Esophagus squamous epithelium (tissue), 5 donors: ENCODE results near the gene STMN3. TPM values are rescaled to one million over a fixed set of nuclear protein-coding genes. Genes with fewer than 3 reads are reported as not detected.

ENCODE experiments used
- DNase-seq: peaks from one replicate; lab custom pipeline; 2025; lab: John Stamatoyannopoulos, UW
- H3K27ac ChIP-seq, 4 donors: fragments of 200-600 bp; sonication (generic); one replicate each; pipeline ENCODE4 v1.5.1; 2016 to 2019; ENCODE audit warnings: mild to moderate bottlenecking in 1 of 4
- H3K27me3 ChIP-seq, 4 donors: fragments of 200-600 bp; sonication (generic); 1 replicate in 3 of 4; 2 replicates in 1 of 4; pipeline versions ENCODE4 v1.5.1 to v1.6.0; 2017 to 2021; ENCODE audit warnings: antibody characterized with exemption in 1 of 4
- H3K36me3 ChIP-seq, 3 donors: fragments of 200-600 bp; sonication (generic); one replicate each; pipeline ENCODE4 v1.5.1; 2016 to 2019
- H3K4me1 ChIP-seq, 3 donors: fragments of 200-600 bp; sonication (generic); one replicate each; pipeline ENCODE4 v1.5.1; 2017 to 2019
- H3K4me3 ChIP-seq, 4 donors: fragments of 200-600 bp; sonication (generic); 1 replicate in 3 of 4; 2 replicates in 1 of 4; pipeline ENCODE4 v1.5.1; 2016 to 2019; ENCODE audit warnings: mild to moderate bottlenecking in 2 of 4, moderate library complexity in 1 of 4
- H3K9me3 ChIP-seq, 3 donors: fragments of 200-600 bp; sonication (generic); one replicate each; pipeline ENCODE4 v1.5.1; 2016 to 2019
- CTCF ChIP-seq, 6 experiments: fragments of 450-650 bp in 4 of 6; fragments of 200-600 bp in 2 of 6; sonication (generic) in 2 of 6; IDR thresholded peaks; one replicate each; pipeline ENCODE4 v1.5.1; 2016 to 2019; ENCODE audit warnings: antibody characterized with exemption in 6 of 6, mild to moderate bottlenecking in 4 of 6, moderate library complexity in 4 of 6
- POLR2A ChIP-seq, 4 donors: fragments of 450-650 bp; IDR thresholded peaks; one replicate each; pipeline ENCODE4 v1.6.1; 2017; ENCODE audit warnings: antibody characterized with exemption in 4 of 4, mild to moderate bottlenecking in 4 of 4, moderate library complexity in 3 of 4
- WGBS, 2 donors: methylation state at CpG; one replicate each; pipeline ENCODE4 v1.1.5; 2018; 5-methylcytosine and 5-hydroxymethylcytosine counted together
- intact Hi-C: fragments of 100-400 bp; cut with DNase I; formaldehyde crosslinking; loops from one replicate; pipeline ENCODE4 v1.15.0; 2022
- total RNA-seq, 4 donors: library from RNA; depleted of rRNA; stranded (reverse); fragments of >200 nt; gene quantifications; one replicate each; pipeline ENCODE4 v1.1.0, GENCODE V29; 2016
- donor health status: DM: yes; HTN: yes; CAD: no.

STMN3 gene
- total RNA-seq, 4 donors from 2014 or later = 1.9 to 8.4 (median 4.5) TPM

DNA sequence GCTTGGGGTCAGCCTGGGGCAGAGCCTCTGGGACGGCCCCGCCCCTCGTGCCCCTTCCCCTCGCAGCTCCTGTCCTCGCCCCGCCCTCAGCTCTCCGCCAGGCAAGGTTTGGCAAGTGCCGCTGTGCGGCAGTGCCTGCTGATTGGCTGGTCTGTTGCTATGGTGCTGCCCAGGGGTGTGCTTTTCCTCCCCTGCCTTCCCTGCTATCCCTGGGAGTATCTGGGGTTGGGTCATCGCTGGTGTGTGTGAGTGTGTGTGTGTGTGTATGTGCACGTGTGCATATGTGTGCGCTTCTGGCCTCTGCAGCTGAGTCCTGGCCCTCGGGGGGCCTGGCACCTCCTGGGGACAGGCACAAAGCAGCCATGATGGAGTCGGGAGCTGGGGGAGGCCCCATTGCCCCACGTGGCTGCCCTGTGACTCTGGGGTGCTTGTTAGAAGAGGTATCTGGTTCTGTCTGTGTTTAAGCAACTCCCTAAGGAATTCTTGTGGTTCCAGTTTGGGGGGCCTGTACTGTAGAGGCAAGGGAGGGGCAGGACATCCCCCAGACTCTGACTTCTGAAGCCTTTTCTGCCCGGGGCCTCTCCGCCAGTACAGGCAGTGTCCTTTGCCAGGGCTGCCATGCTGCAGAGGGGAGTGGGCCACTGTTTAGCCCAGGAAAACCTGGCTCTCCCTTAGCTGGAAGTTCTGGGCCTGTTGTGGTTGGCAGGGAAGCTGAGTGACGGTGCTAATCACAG is 11.8 kb upstream of the STMN3 start:
- intact Hi-C loops = no loop called here
- DNase-seq = no peak
- Histone ChIP-seq H3K36me3 (peaks cover 14 to 92% (median 30%) of the 10 kb centered on the region in 3 donors), H3K4me3 (no peak overlapping the region), H3K9me3 (no peaks in the 10 kb centered on the region), H3K27ac (no peak overlapping the region), H3K4me1 (no peaks in the 10 kb centered on the region), H3K27me3 (no peaks in the 10 kb centered on the region)
- 77 to 80% methylated on average over 4 to 9 of the region's 18 CpGs for WGBS, 2 donors
- TF ChIP-seq POLR2A (IDR thresholded peaks at IDR 0.05) (no peak), CTCF (IDR thresholded peaks at IDR 0.05) (no peak)

DNA sequence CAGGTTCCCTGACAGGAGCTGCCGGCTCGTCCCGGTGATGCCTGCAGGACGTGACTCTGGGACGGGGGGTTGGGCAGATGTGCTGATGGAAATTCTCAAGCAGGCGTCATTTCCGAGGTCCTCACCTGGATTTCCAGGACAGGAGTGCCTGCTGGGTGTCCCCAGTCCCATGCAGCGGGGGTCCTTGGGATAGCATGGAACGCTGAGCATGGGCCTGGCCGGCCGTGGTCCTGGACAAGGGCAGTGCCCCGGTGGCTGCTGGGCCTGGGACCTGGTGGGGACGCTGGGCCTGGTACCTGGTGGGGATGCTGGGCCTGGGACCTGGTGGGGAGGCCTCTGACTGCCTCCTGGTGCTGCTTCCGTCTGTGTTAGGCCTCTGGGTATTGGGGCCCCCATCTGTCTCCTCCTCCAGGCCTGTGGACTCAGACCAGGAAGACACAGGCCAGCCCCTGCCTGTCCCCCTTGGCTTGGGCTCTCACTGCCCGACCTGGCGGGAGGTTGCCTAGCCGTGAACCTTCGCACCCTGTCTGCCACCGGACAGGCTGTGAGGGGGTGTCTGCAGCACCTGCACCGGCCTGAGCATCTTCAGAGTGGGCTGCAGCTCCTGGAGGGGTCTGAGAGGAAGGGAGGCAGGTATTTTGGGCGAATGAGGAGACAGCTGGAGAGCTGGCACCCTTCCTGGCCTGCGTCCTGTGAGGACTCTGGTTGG is 11.1 kb upstream of the STMN3 start:
- Histone ChIP-seq H3K27ac (no peak overlapping the region), H3K9me3 (no peaks in the 10 kb centered on the region), H3K4me1 (peaks cover 1 to 5% (median 4%) of the 10 kb centered on the region in 3 donors), H3K27me3 (no peaks in the 10 kb centered on the region), H3K36me3 (peaks cover 14 to 90% (median 30%) of the 10 kb centered on the region in 3 donors), H3K4me3 (no peak overlapping the region)
- WGBS, 2 donors = 91 to 96% methylated on average over 4 to 9 of the region's 22 CpGs
- DNase-seq = no peak
- TF ChIP-seq POLR2A (IDR thresholded peaks at IDR 0.05) (no peak), CTCF (IDR thresholded peaks at IDR 0.05) (no peak)
- intact Hi-C loops = no loop called here

- WGBS, 2 donors = 80 to 92% methylated on average over 1 to 6 of the region's 26 CpGs
- Histone ChIP-seq H3K27me3 (no peaks in the 10 kb centered on the region), H3K36me3 (peaks cover 14 to 82% (median 24%) of the 10 kb centered on the region in 3 donors), H3K4me1 (peaks cover 8 to 13% (median 8%) of the 10 kb centered on the region in 3 donors), H3K9me3 (no peaks in the 10 kb centered on the region), H3K4me3 (no peak overlapping the region), H3K27ac (no peak overlapping the region)
- DNase-seq = no peak
- TF ChIP-seq POLR2A (IDR thresholded peaks at IDR 0.05) = no peak
- no peak for TF ChIP-seq CTCF (IDR thresholded peaks at IDR 0.05)
- intact Hi-C loops = no loop called here
Measured at GRCh38 chr20:63663332-63664066, 10.3 kb upstream of the STMN3 start.

- 82% methylated on average over 3 of the region's 9 CpGs; no CpG with 5 or more reads in 1 of the 2 donors for WGBS, 2 donors
- intact Hi-C loops = no loop called here
- H3K36me3 ChIP-seq = peaks cover 11 to 75% (median 20%) of the 10 kb centered on the region in 3 donors
Measured at GRCh38 chr20:63662813-63663189, 9.6 kb upstream of the STMN3 start.

More at GRCh38 chr20:63662813-63663189, 9.6 kb upstream of the STMN3 start:
- Histone ChIP-seq H3K4me1 (peaks cover 9 to 16% (median 10%) of the 10 kb centered on the region in 3 donors), H3K4me3 (no peak overlapping the region), H3K27ac (no peak overlapping the region), H3K27me3 (no peaks in the 10 kb centered on the region), H3K9me3 (no peaks in the 10 kb centered on the region)
- TF ChIP-seq CTCF (IDR thresholded peaks at IDR 0.05) = no peak
- no peak for TF ChIP-seq POLR2A (IDR thresholded peaks at IDR 0.05)
- no peak for DNase-seq
